Body of pancreas (tissue), 4 donors: ENCODE results near the gene PLCXD1.

ENCODE experiments used
- POLR2A ChIP-seq, 3 donors: fragments of 450-650 bp; IDR thresholded peaks; one replicate each; pipeline ENCODE4 v1.6.1; 2016; ENCODE audit warnings: antibody characterized with exemption in 3 of 3, mild to moderate bottlenecking in 2 of 3
- TF ChIP-seq, protein P1 (sequence below), 7 experiments: fragments of 450-650 bp in 4 of 7; fragments of 200-600 bp in 3 of 7; sonication (generic) in 3 of 7; IDR thresholded peaks; one replicate each; pipeline ENCODE4 v1.5.1; 2016 to 2019; ENCODE audit warnings: antibody characterized with exemption in 7 of 7

- TF ChIP-seq, protein P1, sequence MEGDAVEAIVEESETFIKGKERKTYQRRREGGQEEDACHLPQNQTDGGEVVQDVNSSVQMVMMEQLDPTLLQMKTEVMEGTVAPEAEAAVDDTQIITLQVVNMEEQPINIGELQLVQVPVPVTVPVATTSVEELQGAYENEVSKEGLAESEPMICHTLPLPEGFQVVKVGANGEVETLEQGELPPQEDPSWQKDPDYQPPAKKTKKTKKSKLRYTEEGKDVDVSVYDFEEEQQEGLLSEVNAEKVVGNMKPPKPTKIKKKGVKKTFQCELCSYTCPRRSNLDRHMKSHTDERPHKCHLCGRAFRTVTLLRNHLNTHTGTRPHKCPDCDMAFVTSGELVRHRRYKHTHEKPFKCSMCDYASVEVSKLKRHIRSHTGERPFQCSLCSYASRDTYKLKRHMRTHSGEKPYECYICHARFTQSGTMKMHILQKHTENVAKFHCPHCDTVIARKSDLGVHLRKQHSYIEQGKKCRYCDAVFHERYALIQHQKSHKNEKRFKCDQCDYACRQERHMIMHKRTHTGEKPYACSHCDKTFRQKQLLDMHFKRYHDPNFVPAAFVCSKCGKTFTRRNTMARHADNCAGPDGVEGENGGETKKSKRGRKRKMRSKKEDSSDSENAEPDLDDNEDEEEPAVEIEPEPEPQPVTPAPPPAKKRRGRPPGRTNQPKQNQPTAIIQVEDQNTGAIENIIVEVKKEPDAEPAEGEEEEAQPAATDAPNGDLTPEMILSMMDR (IDR thresholded peaks at IDR 0.05): no peak
- no peak for TF ChIP-seq POLR2A (IDR thresholded peaks at IDR 0.05)
These were observed 58.9 kb downstream of the PLCXD1 start for GRCh38 chrX:340121-340520.
